Heart right ventricle (tissue), 16 donors: ENCODE data around the gene PPP1R27. TPM values are rescaled to one million over a fixed set of nuclear protein-coding genes. Genes with fewer than 3 reads are reported as not detected.

Experiments
- ATAC-seq, 8 donors: fragments of 200-7000 bp; cut with Tn5 transposase; one replicate each; pipeline ENCODE4 v1.9.1; 2020; ENCODE audit warnings: mild to moderate bottlenecking in 8 of 8, moderate library complexity in 8 of 8, moderate number of reproducible peaks in 1 of 8
- DNase-seq, 2 donors: peaks; one replicate each; pipeline ENCODE4 v3.0.0-alpha.2; 2020
- H3K27ac ChIP-seq, 10 donors: fragments of 200-600 bp; sonication (generic) in 2 of 10; one replicate each; pipeline versions ENCODE4 v1.5.0 to v1.8.0; 2020 to 2022; ENCODE audit warnings: mild to moderate bottlenecking in 3 of 10
- H3K27me3 ChIP-seq, 7 donors: fragments of 200-600 bp; one replicate each; pipeline ENCODE4 v1.8.0; 2021 to 2022; ENCODE audit warnings: mild to moderate bottlenecking in 2 of 7
- H3K36me3 ChIP-seq, 9 donors: fragments of 200-600 bp; sonication (generic) in 1 of 9; one replicate each; pipeline versions ENCODE4 v1.5.0 to v1.8.0; 2020 to 2022; ENCODE audit warnings: mild to moderate bottlenecking in 2 of 9
- H3K4me1 ChIP-seq, 9 donors: fragments of 200-600 bp; sonication (generic) in 1 of 9; one replicate each; pipeline versions ENCODE4 v1.5.0 to v1.8.0; 2020 to 2022; ENCODE audit warnings: mild to moderate bottlenecking in 4 of 9
- H3K4me3 ChIP-seq, 10 donors: fragments of 200-600 bp; sonication (generic) in 2 of 10; one replicate each; pipeline versions ENCODE4 v1.5.0 to v1.8.0; 2020 to 2022; ENCODE audit warnings: mild to moderate bottlenecking in 7 of 10, moderate library complexity in 2 of 10
- H3K9me3 ChIP-seq, 11 donors: fragments of 200-600 bp in 10 of 11; sonication (generic) in 2 of 11; one replicate each; pipeline versions ENCODE4 v1.5.0 to v1.8.0; 2013 to 2022; ENCODE audit warnings: mild to moderate bottlenecking in 2 of 11, control low read depth in 1 of 11, moderate library complexity in 1 of 11
- CTCF ChIP-seq, 9 donors: fragments of 200-600 bp; sonication (generic) in 2 of 9; IDR thresholded peaks; one replicate each; pipeline versions ENCODE4 v1.5.0 to v1.8.0; 2021 to 2022; ENCODE audit warnings: antibody characterized with exemption in 9 of 9, mild to moderate bottlenecking in 5 of 9, moderate library complexity in 1 of 9
- WGBS, 2 donors: extraction: QIAGEN DNeasy Blood & Tissue Kit; methylation state at CpG; one replicate each; pipeline ENCODE4 v1.1.7; 2013; ENCODE audit warnings: inconsistent platforms in 1 of 2; 5-methylcytosine and 5-hydroxymethylcytosine counted together
- intact Hi-C, 10 donors: fragments of 100-400 bp; cut with DNase I; formaldehyde crosslinking; loops; one replicate each; pipeline versions ENCODE4 v1.11.1 to v1.14.2; 2022
- polyA plus RNA-seq, 2 donors: library from polyadenylated mRNA; stranded (reverse); fragments of 200-250 nt; gene quantifications; one replicate each; pipeline ENCODE4 v1.2.3, GENCODE V29; 2013
- total RNA-seq, 10 donors: library from RNA; stranded (reverse); fragmentation: NEBNext Ultra II Directional in 3 of 10; extraction: Animal tissue kit (Norgen Biotek cat#: 25700) in 3 of 10; gene quantifications; one replicate each; pipeline versions ENCODE4 v1.2.1 to v1.2.4, GENCODE V29; 2021 to 2023
- donor health status: Arrhythmogenic right ventricular cardiomyopathy.
- donor health status: ischemic (EF 13 %, LVEDD 7.1; RV severe dilation, severe dysfunction).
- donor health status: healthy with polysubstance abuse.
- donor health status: DM: no; HTN: yes; CAD: no.
- donor health status: DM: no; HTN: no; CAD: no.
- donor health status: ischemic (EF 25% LVEDD 6.9; RV normal size, moderate dysfunction).
- donor health status: ischemic (EF 25% LVEDD 5.7; RV mildly dilated, moderate dysfunction).
- donor health status: healthy.
- donor health status: DM: yes; HTN: yes; CAD: no.
- donor health status: Ischemic cardiomyopathy.
- donor health status: ischemic (EF 35%, LVEDD 5.7; RV mildly dilated, moderate dysfunction).
- donor health status: nonischemic (EF 11% LVEDD 7.7; RV severe dilation, severe dysfunction).
- donor health status: DM: yes; HTN: yes; CAD: no.
- donor health status: PGD.
- donor health status: ischemic (EF 29% LVEDD 5.4; RV normal size, mild dysfunction).
- donor health status: nonischemic (EF 23%, LVEDD 6.1; RV moderate dilation, normal function).

Gene PPP1R27
- total and polyA plus RNA-seq, 12 donors = 0.14 to 0.31 TPM; not detected in 10

- Histone ChIP-seq H3K9me3 (no peaks in the 10 kb centered on the region), H3K36me3 (peaks cover 21 to 78% (median 56%) of the 10 kb centered on the region in 9 donors), H3K4me3 (no peak overlapping the region), H3K27me3 (no peaks in the 10 kb centered on the region), H3K27ac (no peak overlapping the region), H3K4me1 (peaks cover 0 to 17% (median 9%) of the 10 kb centered on the region in 9 donors)
- intact Hi-C loops = no loop called here
- 83 to 90% methylated on average over 13 of the region's 13 CpGs for WGBS, 2 donors
- no peak for TF ChIP-seq CTCF (IDR thresholded peaks at IDR 0.05)
- DNase-seq (no peak), ATAC-seq (no peak)
These were observed 10.0 kb upstream of the PPP1R27 start for GRCh38 chr17:81844887-81845286.

DNA sequence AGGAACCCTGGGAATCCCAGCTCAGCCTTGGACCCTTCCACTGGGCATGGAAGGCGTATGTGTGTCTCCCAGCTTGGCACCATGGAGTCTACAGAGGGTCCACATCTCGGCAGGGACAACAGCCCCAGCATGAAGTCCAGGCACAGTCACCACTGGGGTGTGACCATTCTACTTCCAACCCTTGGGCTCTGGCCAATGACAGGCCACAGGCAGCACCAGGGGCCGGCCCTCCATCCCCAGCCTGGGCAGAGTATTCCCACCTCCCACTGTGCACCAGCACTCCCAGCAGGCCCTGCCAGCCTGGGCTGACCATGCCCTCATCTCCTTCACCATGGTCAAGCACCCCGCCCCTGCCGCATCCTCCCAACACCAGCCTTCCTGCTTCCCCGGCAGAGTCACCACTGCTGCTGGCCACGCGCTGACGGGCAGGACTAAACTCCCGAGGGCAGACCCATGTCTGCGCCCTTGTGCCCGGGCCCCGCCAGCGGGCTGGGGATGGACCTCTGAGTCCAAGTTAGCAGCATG, 9.5 kb upstream of the PPP1R27 start:
- peaks cover 21 to 73% (median 56%) of the 10 kb centered on the region in 9 donors for H3K36me3 ChIP-seq
- H3K27ac ChIP-seq = no peak overlapping the region
- no peaks in the 10 kb centered on the region for H3K27me3 ChIP-seq
- DNase-seq (no peak), ATAC-seq (peak in 2 of 8 donors; percentile 6 to 13)
- TF ChIP-seq CTCF (IDR thresholded peaks at IDR 0.05) = no peak
- H3K4me1 ChIP-seq = peaks cover 0 to 17% (median 9%) of the 10 kb centered on the region in 9 donors
- 88 to 91% methylated on average over 14 of the region's 14 CpGs for WGBS, 2 donors
- H3K9me3 ChIP-seq = no peaks in the 10 kb centered on the region
- intact Hi-C loops = no loop called here
- no peak overlapping the region for H3K4me3 ChIP-seq

- no peak for ATAC-seq
- intact Hi-C loops = no loop called here
- Histone ChIP-seq H3K4me1 (peaks cover 0 to 17% (median 9%) of the 10 kb centered on the region in 9 donors), H3K36me3 (peaks cover 21 to 67% (median 56%) of the 10 kb centered on the region in 9 donors), H3K27me3 (no peaks in the 10 kb centered on the region), H3K4me3 (no peak overlapping the region), H3K9me3 (no peaks in the 10 kb centered on the region), H3K27ac (no peak overlapping the region)
- TF ChIP-seq CTCF (IDR thresholded peaks at IDR 0.05) = no peak
- WGBS, 2 donors = 94% methylated on average over 30 of the region's 30 CpGs
- no peak for DNase-seq
These were observed 9.0 kb upstream of the PPP1R27 start for GRCh38 chr17:81843713-81844326.

GRCh38 chr17:81842725-81843504, 8.1 kb upstream of the PPP1R27 start:
- intact Hi-C loops = no loop called here
- Histone ChIP-seq H3K27me3 (no peaks in the 10 kb centered on the region), H3K4me1 (peaks cover 0 to 17% (median 10%) of the 10 kb centered on the region in 9 donors), H3K9me3 (no peaks in the 10 kb centered on the region), H3K36me3 (peaks cover 15 to 58% (median 51%) of the 10 kb centered on the region in 9 donors), H3K4me3 (no peak overlapping the region), H3K27ac (no peak overlapping the region)
- no peak for DNase-seq
- no peak for TF ChIP-seq CTCF (IDR thresholded peaks at IDR 0.05)
- ATAC-seq = peak in 1 of 8 donors; percentile 5
- WGBS, 2 donors = 76 to 79% methylated on average over 21 of the region's 21 CpGs
